NCI-H345 treated with DMSO at 0.1 percent for 48 hours (cell line): ENCODE measurements around the gene LPCAT4.
"Not testable (repeated sequence)": the region's sequence is repeated elsewhere in the genome, so short reads cannot be mapped to it uniquely, and the experiment has no call there.

Experiments
- DNase-seq: peaks from one replicate; lab custom pipeline; 2025; ENCODE audit not compliant: unreplicated experiment; lab: John Stamatoyannopoulos, UW

LPCAT4 gene, protein sequence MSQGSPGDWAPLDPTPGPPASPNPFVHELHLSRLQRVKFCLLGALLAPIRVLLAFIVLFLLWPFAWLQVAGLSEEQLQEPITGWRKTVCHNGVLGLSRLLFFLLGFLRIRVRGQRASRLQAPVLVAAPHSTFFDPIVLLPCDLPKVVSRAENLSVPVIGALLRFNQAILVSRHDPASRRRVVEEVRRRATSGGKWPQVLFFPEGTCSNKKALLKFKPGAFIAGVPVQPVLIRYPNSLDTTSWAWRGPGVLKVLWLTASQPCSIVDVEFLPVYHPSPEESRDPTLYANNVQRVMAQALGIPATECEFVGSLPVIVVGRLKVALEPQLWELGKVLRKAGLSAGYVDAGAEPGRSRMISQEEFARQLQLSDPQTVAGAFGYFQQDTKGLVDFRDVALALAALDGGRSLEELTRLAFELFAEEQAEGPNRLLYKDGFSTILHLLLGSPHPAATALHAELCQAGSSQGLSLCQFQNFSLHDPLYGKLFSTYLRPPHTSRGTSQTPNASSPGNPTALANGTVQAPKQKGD

DNA sequence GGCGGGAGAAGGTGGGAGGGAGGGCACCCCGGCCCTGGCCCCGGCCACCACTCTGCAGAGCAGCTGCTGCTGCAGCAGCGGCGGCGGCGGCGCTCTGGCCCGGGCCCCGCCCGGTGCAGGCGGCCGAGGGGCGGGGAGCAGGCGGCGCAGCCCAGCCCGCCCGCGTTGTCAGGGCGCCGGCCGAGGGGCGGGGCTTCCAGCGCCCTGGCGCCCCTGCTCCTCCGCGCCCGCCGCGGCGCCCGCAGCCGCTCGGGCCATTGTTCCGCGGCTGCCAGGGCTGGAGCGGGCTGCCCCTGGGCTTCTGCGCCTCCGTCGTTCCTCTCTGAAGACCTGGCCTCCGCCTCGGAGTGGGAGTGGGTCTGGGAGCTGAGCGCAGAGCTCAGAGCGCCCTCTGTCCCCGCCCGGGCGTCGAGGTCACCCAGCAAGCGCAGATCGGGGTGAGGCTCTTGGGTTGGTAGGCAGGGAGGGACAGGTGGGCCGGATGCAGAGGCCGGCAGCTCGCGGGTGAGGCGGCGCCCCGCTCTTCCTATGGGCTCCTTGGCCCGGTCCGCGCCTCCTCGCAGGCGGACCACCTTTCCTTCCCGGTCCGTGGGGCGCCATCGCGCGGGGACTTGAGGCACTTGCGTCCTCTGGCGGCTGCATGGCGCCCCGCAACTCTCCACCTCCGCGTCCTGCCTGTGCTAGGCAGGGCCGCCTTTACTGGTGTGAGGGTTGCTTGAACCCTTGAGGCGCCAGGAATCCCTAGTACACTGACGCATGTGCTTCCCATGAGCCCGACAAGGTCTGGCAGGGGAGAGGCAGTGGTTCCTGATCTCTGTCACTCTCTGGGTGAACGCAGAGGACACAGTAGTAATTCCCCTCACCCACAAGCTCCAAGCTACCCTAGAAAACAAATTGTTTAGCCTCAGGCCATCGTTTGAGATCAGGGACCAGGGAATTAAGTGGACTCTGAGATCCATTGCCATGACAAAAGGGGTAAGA, at the start of gene LPCAT4:
LPCAT4 (minus strand) TSS at position 96 of the 981 bp plus-strand sequence. CDS start 96 bp downstream, outside the sequence.
- peak; percentile 59 for DNase-seq

DNA sequence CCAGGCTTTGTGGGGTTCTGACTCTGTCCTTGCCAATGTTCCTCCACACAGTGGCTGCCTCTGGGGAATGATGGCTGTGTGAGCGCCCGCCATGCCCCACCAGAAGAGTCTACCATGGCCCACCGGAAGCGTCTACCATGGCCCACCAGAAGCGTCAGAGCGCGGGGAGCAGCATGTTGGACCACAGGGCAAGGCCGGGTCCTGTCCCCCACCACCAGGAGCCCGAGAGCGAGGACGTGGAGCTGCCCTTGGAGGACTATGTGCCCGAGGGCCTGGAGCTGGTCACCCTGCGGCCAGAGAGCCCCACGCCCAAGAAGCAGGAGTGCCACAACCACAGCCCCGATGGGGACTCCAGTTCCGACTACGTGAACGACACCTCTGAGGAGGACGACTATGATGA, 42.5 kb upstream of the LPCAT4 start:
- DNase-seq = not testable (repeated sequence)

GRCh38 chr15:34408973-34409372, 42.0 kb upstream of the LPCAT4 start:
- not testable (repeated sequence) for DNase-seq

DNA sequence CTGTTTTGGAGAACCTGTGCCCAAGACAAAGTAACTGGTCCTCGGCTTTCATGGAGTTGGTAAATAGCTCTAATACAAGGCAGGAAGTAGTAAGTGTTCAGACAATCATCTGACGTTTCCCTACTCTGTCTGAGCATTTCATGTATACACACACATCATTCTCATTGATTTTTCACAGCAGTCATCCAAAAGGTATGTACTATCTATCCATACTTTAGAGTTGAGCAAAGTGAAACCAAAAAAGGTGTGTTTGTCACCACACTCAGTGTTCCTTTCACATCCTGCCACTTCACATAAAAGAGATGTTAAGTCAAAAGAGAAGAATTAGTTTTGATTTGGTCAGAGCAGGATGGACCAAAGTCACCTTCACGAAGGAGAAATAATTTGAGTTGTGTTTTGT, 36.9 kb upstream of the LPCAT4 start:
- not testable (repeated sequence) for DNase-seq

GRCh38 chr15:34403160-34403598, 36.2 kb upstream of the LPCAT4 start:
- DNase-seq = not testable (repeated sequence)

DNA sequence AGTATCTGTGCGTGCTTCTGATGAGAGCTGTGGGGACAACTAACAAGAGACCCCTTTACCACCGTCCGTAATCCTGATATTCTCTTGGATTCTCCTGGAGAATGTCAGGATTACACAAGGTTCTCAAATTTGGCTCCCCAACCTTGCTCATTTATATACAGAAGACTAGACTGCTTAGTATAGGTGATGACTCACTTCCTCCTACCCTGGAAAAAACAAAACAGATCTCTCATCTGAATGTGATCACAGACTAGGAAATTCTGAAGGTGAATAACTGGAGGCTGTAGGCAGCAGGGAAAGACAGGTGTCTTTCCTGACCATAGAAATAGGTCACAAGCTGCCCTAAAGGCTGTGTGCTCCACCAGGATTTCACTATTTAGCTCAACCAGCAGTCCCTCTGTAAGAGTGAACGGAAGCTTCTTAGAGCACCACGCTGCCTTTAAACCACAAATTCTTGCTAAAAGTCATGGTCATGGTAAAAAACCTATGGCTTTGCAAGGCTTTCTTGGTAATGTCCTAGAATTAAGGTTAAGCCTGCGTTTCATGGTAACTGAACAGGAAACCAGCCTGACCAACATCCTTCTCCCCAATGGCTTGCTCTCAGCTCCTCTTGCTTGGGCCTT, 30.8 kb upstream of the LPCAT4 start:
- not testable (repeated sequence) for DNase-seq

DNA sequence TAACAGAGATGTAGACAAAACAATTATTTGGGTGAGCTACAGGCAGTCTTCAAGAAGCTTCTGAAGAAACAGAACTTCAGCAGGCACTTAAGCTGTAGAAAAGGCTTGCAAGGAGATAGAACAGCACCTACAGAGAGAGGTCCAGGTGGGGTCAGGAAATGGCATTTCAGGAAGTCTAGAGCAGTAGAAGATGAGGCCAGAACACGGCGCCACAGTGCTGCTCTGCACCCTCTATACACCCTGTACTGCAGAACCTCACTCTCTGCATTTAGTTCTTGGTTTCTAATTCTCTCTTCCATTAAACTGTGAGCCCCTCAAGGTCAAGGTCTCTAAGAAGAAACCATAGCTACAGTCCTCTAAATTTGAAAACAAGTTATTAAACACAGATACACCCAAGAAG, 26.0 kb upstream of the LPCAT4 start:
- DNase-seq = not testable (repeated sequence)

DNA sequence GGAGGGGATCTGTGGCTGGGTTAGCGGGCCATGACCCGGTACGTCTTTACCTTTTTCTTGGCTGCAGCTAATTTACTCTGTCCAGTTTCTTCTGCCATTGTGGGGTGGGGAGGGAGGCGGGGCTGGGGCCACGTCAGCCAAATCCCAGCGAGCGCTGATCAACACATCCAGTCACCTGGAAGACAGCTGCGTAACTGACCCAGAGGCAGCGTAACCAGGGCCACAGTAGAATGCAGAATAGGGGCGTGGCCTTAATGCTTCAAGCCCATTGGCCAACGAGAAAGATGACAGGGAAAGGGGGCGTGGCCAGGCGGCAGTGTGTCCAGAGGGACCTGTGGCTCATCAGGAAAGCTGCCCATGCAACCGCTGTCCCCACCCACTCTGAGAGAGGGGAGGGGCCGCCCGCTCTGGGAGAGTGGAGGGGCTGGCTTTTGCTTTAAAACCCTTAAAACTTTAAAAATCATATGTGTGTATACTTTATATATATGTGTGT, 22.6 kb upstream of the LPCAT4 start:
- DNase-seq = not testable (repeated sequence)

GRCh38 chr15:34381829-34382521, 15.0 kb upstream of the LPCAT4 start:
- DNase-seq = not testable (repeated sequence)

- DNase-seq = not testable (repeated sequence)
Measured at GRCh38 chr15:34380491-34380890, 13.5 kb upstream of the LPCAT4 start.

GRCh38 chr15:34376856-34377255, 9.9 kb upstream of the LPCAT4 start:
- DNase-seq = no peak

DNA sequence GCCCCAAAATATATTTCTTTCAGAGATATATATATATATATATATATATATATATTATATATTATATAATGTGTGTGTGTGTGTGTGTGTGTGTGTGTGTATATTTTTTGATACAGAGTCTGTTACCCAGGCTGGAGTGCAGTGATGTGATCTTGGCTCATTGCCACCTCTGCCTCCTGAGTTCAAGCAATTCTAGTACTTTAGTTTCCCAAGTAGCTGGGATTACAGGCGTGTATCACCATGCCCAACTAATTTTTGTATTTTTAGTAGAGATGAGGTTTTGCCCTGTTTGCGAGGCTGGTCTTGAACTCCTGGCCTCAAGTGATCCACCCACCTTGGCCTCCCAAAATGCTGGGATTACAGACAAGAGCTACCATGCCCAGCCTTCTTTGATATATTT, 8.5 kb upstream of the LPCAT4 start:
- DNase-seq = not testable (repeated sequence)

- no peak for DNase-seq
Measured at GRCh38 chr15:34374816-34375215, 7.8 kb upstream of the LPCAT4 start.

DNA sequence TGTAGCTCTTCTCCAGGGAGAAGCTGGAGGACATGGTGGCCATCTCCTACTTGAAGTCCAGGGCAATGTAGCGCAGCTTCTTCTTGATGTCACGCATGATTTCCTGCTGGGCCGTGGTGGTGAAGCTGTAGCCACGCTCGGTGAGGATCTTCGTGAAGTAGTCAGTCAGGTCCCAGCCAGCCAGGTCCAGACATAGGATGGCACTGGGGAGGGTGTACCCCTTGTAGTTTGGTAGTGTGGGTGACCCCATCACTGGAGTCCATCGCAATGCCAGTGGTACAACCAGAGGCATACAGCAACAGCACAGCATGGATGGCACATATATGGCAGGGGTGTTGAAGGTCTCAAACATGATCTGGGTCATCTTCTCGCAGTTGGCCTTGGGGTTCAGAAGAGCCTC, 7.0 kb upstream of the LPCAT4 start:
- no peak for DNase-seq

DNA sequence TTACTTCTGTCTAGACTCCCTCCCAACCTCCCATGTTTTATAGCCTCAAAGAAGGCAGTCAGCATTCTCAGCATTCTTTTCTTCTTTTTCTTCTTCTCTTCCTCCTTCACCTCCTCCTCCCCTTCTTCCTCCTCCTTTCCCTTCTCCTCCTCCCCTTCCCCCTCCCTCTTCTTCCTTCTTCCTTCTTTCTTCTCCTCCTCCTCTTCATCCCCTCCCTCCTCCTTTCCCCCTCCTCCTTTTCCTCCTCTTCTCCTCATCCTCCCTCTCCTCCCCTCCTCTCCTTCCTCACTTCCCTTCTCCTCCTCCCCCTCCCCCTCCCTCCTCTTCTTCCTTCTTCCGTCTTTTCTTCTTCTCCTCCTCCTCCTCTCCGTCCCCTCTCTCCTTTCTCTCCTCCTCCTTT, 3.6 kb upstream of the LPCAT4 start:
- DNase-seq = no peak

GRCh38 chr15:34370129-34370528, 3.1 kb upstream of the LPCAT4 start:
- no peak for DNase-seq

- DNase-seq = peak; percentile 23
Measured at GRCh38 chr15:34366271-34367065, 528 bp downstream of the LPCAT4 start.

DNA sequence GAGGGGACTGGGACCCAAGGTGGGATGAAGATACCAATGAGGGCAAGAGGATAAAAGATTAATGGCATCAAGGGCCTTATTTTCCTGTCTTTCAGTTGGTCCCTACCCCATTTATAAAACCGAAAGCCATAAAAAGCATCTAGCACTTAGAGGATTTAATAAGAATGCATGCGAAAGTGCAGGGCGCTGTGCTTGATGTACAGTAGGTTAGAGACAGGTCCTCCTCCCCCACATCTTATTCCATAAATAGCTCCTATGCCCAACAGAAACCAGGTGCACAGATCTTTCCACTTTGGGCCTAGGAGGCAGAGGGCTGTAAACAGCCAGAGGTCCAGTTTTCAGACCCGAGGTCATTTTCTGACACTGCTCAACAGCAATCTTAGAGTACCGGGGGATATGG, 1.2 kb downstream of the LPCAT4 start:
- no peak for DNase-seq

- no peak for DNase-seq
Measured at GRCh38 chr15:34365091-34365825, 1.7 kb downstream of the LPCAT4 start.
